Measurements from ENCODE around the gene OR1I1.
"Not testable (repeated sequence)": the region's sequence is repeated elsewhere in the genome, so short reads cannot be mapped to it uniquely, and the experiment has no call there.

Gene OR1I1

DNA sequence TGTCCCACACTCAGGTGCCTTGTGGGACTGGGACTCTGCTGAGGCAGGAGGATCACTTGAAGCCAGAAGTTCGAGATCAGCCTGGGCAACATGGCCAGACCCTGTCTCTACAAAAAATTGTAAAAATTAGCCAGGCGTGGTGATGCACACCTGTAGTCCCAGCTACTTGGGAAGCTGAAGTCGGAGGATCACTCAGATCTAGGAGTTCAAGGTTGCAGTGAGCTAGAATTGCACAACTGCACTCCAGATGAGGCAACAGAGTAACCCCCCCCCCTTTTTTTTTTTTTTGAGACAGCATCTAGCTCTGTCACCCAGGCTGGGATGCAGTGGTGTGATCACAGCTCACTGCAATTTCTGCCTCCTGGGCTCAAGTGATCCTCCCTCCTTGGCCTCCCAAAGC is 14.2 kb downstream of the OR1I1 start:
- FAIRE-seq: no peak
- DNase-seq (ENCODE audit: insufficient read length, low spot score): no peak
- TF ChIP-seq SPI1 (IDR thresholded peaks at IDR 0.05; ENCODE audit: low read depth, low read length) (no peak), POLR2A (IDR thresholded peaks at IDR 0.05; ENCODE audit: low read depth, low read length) (no peak), PAX5 (IDR thresholded peaks at IDR 0.05; ENCODE audit: insufficient read depth, low read length, severe bottlenecking) (no peak), POLR2AphosphoS5 (IDR thresholded peaks at IDR 0.05; ENCODE audit: low read depth, low read length) (no peak), POU2F2 (IDR thresholded peaks at IDR 0.05; ENCODE audit: low read depth, low read length) (no peak), TAF1 (IDR thresholded peaks at IDR 0.05; ENCODE audit: low read depth, low read length) (no peak)

GRCh38 chr19:15097980-15098379 is 16.0 kb downstream of the OR1I1 start:
- FAIRE-seq: not testable (repeated sequence)

DNA sequence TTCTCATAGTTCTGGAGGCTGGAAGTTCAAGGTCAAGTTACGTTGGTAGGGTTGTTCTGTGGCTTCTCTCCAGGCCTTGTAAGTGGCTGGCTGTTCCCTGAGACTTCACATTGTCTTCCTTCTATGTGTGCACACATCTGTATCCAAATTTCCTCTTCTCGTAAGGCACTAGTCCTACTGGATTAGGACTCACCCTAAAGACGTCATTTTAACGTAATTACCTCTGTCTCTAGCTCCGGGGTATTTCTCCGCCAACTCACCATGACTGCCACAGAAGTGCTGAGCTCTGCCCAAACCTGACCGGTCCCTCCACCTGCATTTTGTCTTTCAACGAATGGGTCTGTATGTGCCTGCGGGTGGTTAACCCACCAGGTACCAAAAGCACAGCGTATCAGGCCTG is 16.4 kb downstream of the OR1I1 start:
- DNase-seq (ENCODE audit: insufficient read length, low spot score) (no peak), FAIRE-seq (no peak)
- TF ChIP-seq POLR2AphosphoS5 (IDR thresholded peaks at IDR 0.05; ENCODE audit: low read depth, low read length) (no peak), PAX5 (IDR thresholded peaks at IDR 0.05; ENCODE audit: insufficient read depth, low read length, severe bottlenecking) (no peak), SPI1 (IDR thresholded peaks at IDR 0.05; ENCODE audit: low read depth, low read length) (no peak), POLR2A (IDR thresholded peaks at IDR 0.05; ENCODE audit: low read depth, low read length) (no peak), POU2F2 (IDR thresholded peaks at IDR 0.05; ENCODE audit: low read depth, low read length) (no peak), TAF1 (IDR thresholded peaks at IDR 0.05; ENCODE audit: low read depth, low read length) (no peak)

More at GRCh38 chr19:15097980-15098379, 16.0 kb downstream of the OR1I1 start:
- DNase-seq (ENCODE audit: insufficient read length, low spot score): not testable (repeated sequence)

DNA sequence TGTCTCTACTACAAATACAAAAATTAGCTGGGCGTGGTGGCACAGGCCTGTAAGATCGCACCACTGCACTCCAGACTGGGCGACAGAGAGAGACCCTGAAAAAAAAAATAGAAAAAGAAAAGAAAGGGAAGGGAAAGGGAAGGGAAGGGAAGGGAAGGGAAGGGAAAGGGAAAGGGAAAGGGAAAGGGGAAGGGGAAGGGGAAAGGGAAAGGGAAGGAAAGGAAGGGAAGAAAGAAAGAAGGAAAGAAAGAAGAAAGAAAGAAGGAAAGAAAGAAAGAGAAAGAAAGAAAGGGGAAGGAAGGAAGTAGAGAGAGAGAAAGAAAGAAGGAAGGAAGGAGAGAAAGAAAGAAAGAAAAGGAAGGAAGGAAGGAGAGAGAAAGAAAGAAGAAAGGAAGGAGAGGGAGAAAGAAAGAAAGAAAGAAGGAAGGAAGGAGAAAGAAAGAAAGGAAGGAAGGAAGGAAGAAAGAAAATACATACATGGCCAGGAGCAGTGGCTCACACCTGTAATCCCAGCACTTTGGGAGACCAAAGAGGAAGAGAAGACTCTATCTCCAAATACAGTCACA is 17.1 kb downstream of the OR1I1 start:
- no peak for DNase-seq (ENCODE audit: insufficient read length, low spot score)
- TF ChIP-seq SPI1 (IDR thresholded peaks at IDR 0.05; ENCODE audit: low read depth, low read length): no peak
- no peak for TF ChIP-seq POLR2A (IDR thresholded peaks at IDR 0.05; ENCODE audit: low read depth, low read length)
- TF ChIP-seq PAX5 (IDR thresholded peaks at IDR 0.05; ENCODE audit: insufficient read depth, low read length, severe bottlenecking): no peak
- TF ChIP-seq POLR2AphosphoS5 (IDR thresholded peaks at IDR 0.05; ENCODE audit: low read depth, low read length): no peak
- TF ChIP-seq TAF1 (IDR thresholded peaks at IDR 0.05; ENCODE audit: low read depth, low read length): no peak
- TF ChIP-seq POU2F2 (IDR thresholded peaks at IDR 0.05; ENCODE audit: low read depth, low read length): no peak
- FAIRE-seq: no peak

DNA sequence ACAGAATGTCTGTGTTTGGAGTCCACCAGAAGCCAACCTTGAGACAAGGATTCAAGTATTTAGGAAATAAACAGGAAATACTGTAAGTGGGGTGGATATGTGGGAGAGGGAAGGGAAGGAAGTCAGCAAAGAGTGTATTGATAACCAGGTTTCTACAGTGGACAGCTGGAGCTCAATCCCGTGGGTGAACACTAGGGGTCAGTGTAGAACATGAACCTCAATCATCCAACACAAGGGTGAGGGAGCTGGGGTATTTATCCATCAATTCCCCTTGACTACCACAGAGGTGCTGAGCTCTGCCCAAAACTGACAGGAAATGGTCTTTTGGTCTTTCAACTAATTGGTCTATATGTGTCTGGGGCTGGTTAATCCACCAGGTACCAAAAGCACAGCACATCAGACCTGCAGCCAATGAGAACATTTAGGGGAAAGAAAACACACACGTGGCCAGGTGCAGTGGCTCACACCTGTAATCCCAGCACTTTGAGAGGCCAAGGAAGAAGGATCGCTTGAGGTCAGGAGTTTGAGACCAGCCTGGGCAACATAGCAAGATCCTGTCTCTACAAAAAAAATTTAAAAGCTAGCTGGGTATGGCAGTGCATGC is 19.6 kb downstream of the OR1I1 start:
- FAIRE-seq: peak; percentile 47
- DNase-seq (ENCODE audit: insufficient read length, low spot score): no peak

GRCh38 chr19:15104003-15104402 is 22.0 kb downstream of the OR1I1 start:
- DNase-seq (ENCODE audit: insufficient read length, low spot score) (no peak), FAIRE-seq (no peak)
- TF ChIP-seq SPI1 (IDR thresholded peaks at IDR 0.05; ENCODE audit: low read depth, low read length): no peak
- no peak for TF ChIP-seq TAF1 (IDR thresholded peaks at IDR 0.05; ENCODE audit: low read depth, low read length)
- no peak for TF ChIP-seq PAX5 (IDR thresholded peaks at IDR 0.05; ENCODE audit: insufficient read depth, low read length, severe bottlenecking)
- TF ChIP-seq POU2F2 (IDR thresholded peaks at IDR 0.05; ENCODE audit: low read depth, low read length): no peak
- TF ChIP-seq POLR2AphosphoS5 (IDR thresholded peaks at IDR 0.05; ENCODE audit: low read depth, low read length): no peak
- TF ChIP-seq POLR2A (IDR thresholded peaks at IDR 0.05; ENCODE audit: low read depth, low read length): no peak

More for the DNA sequence above, 19.6 kb downstream of the OR1I1 start:
- TF ChIP-seq TAF1 (IDR thresholded peaks at IDR 0.05; ENCODE audit: low read depth, low read length): no peak
- TF ChIP-seq SPI1 (IDR thresholded peaks at IDR 0.05; ENCODE audit: low read depth, low read length): no peak
- no peak for TF ChIP-seq POLR2AphosphoS5 (IDR thresholded peaks at IDR 0.05; ENCODE audit: low read depth, low read length)
- no peak for TF ChIP-seq POLR2A (IDR thresholded peaks at IDR 0.05; ENCODE audit: low read depth, low read length)
- no peak for TF ChIP-seq PAX5 (IDR thresholded peaks at IDR 0.05; ENCODE audit: insufficient read depth, low read length, severe bottlenecking)
- no peak for TF ChIP-seq POU2F2 (IDR thresholded peaks at IDR 0.05; ENCODE audit: low read depth, low read length)

DNA sequence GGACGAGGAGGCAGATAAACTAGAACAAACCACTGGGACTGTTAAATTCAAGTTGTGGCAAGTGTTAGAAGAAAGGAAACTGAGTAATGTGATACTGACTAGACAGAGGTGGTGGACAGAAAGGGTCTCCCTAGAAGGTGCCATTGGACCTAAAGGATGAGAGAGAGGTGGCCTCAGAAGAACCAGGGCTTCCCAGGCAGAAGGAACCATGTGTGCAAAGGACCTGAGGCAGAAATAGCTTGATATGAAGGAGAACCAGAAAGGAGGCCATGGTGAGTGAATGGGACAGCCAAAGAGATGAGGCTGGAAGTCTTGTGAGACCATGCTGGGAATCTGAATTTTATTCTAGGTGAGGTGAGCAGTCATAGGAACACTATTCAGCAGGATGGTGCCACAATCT is 22.4 kb downstream of the OR1I1 start:
- FAIRE-seq: no peak
- TF ChIP-seq PAX5 (IDR thresholded peaks at IDR 0.05; ENCODE audit: insufficient read depth, low read length, severe bottlenecking) (no peak), SPI1 (IDR thresholded peaks at IDR 0.05; ENCODE audit: low read depth, low read length) (no peak), POU2F2 (IDR thresholded peaks at IDR 0.05; ENCODE audit: low read depth, low read length) (no peak), POLR2AphosphoS5 (IDR thresholded peaks at IDR 0.05; ENCODE audit: low read depth, low read length) (no peak), POLR2A (IDR thresholded peaks at IDR 0.05; ENCODE audit: low read depth, low read length) (no peak), TAF1 (IDR thresholded peaks at IDR 0.05; ENCODE audit: low read depth, low read length) (no peak)
- no peak for DNase-seq (ENCODE audit: insufficient read length, low spot score)

DNA sequence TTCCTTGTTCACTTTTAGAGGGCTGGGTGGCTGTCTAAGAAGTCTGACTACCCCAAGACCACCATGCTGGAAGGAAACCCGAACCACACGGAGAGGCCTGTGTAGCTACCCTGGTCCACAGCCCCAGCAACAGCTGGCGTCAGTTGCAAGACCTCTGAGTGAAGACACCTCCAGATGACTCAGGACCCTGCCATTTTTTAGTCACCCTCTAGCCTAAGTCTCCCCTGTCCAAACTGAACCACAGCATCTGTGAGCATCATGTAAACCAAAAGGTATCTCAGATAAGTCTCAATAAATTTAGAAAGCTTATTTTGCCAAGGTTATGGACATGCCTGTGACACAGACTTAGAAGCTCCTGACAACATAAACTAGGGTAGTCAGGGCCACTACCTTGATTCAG is 23.0 kb downstream of the OR1I1 start:
- FAIRE-seq (no peak), DNase-seq (ENCODE audit: insufficient read length, low spot score) (no peak)
- TF ChIP-seq SPI1 (IDR thresholded peaks at IDR 0.05; ENCODE audit: low read depth, low read length) (no peak), POU2F2 (IDR thresholded peaks at IDR 0.05; ENCODE audit: low read depth, low read length) (no peak), POLR2AphosphoS5 (IDR thresholded peaks at IDR 0.05; ENCODE audit: low read depth, low read length) (no peak), PAX5 (IDR thresholded peaks at IDR 0.05; ENCODE audit: insufficient read depth, low read length, severe bottlenecking) (no peak), TAF1 (IDR thresholded peaks at IDR 0.05; ENCODE audit: low read depth, low read length) (no peak), POLR2A (IDR thresholded peaks at IDR 0.05; ENCODE audit: low read depth, low read length) (no peak)

DNA sequence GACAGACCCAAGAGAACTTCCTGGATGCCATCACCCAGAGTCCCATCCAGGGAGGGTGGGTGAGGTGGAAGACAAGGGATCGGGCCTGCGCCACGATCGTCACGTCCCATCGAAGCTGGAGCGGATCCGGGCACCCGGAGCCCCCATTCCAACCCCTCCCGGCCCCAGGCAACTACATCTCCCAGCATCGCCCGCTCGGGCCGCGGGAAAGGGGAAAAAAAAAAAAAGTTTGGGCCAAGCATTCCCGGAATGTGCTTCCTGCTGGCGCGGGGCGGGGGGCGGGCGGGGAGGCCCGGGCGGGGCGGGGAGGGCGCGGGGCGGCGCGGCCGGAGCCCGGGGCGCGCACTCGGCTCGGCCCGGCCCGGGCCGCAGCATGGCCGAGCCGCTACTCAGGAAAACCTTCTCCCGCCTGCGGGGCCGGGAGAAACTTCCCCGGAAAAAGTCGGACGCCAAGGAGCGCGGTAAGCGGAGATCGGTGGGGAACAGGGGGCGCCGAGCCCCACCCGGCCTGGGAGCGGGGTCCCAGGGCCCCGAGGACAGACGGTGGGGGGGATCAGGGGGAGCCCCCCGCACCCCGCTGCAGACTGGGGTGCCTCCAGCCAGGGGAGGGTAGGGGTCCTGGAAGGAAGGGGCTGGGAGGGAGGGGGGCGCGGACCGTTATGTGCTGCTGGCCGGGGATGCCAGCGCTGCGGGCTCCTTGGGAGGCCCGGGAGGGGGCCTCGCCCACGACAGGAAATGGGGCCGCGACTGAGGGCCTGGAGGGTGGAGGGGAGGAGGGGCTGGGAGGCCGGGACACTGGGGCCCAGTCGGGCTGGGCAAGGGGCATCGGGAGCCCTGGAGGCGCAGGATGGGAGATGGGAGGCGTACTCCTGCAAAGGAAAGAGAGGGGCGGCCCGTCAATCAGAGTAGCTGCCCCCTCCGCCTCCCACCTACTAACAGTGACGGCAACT is 25.3 kb downstream of the OR1I1 start, which contains the start of gene SYDE1:
SYDE1 (plus strand) TSS at position 341 of the 950 bp plus-strand sequence; CDS start at position 374, 33 bp downstream.
- DNase-seq (ENCODE audit: insufficient read length, low spot score) (no peak), FAIRE-seq (no peak)
- TF ChIP-seq PAX5 (IDR thresholded peaks at IDR 0.05; ENCODE audit: insufficient read depth, low read length, severe bottlenecking) (no peak), SPI1 (IDR thresholded peaks at IDR 0.05; ENCODE audit: low read depth, low read length) (no peak), POLR2AphosphoS5 (IDR thresholded peaks at IDR 0.05; ENCODE audit: low read depth, low read length) (no peak), TAF1 (IDR thresholded peaks at IDR 0.05; ENCODE audit: low read depth, low read length) (no peak), POU2F2 (IDR thresholded peaks at IDR 0.05; ENCODE audit: low read depth, low read length) (no peak), POLR2A (IDR thresholded peaks at IDR 0.05; ENCODE audit: low read depth, low read length) (no peak)
